Measurements from ENCODE around the gene ATP5PB. TPM values are rescaled to one million over a fixed set of nuclear protein-coding genes. Genes with fewer than 3 reads are reported as not detected.
A peak's percentile ranks its signal among the peaks of the same experiment; 100 is the strongest.

ATP5PB gene
- total RNA-seq, 1 donor, result 203 TPM

DNA sequence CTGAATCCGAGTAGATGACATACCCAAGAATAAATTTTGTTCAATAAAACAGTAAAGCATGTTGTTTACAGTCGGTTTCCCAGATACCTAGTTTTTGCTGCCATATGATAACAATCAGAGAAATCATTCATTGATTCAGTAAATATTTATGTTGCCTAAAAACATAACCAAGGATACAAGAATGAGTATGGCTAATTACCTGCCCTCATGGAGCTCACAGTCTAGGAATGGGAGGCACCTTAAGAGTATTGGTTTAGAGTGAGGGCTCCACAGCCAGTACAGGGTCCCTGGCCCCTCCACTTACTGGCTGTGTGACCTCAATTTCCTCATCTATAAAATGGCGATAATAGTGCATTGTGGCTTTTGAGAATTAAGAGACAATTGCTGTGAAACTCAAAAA lies 921 bp downstream of the ATP5PB start:
- peak overlapping the region; percentile 88 for H3K27ac ChIP-seq (ENCODE audit: low read depth, low read length)
- TF ChIP-seq, protein P1, sequence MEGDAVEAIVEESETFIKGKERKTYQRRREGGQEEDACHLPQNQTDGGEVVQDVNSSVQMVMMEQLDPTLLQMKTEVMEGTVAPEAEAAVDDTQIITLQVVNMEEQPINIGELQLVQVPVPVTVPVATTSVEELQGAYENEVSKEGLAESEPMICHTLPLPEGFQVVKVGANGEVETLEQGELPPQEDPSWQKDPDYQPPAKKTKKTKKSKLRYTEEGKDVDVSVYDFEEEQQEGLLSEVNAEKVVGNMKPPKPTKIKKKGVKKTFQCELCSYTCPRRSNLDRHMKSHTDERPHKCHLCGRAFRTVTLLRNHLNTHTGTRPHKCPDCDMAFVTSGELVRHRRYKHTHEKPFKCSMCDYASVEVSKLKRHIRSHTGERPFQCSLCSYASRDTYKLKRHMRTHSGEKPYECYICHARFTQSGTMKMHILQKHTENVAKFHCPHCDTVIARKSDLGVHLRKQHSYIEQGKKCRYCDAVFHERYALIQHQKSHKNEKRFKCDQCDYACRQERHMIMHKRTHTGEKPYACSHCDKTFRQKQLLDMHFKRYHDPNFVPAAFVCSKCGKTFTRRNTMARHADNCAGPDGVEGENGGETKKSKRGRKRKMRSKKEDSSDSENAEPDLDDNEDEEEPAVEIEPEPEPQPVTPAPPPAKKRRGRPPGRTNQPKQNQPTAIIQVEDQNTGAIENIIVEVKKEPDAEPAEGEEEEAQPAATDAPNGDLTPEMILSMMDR (IDR thresholded peaks at IDR 0.05; ENCODE audit: extremely low read depth, low read depth, low read length), result no peak
- peaks cover 17% of the 10 kb centered on the region for H3K4me1 ChIP-seq (ENCODE audit: insufficient read depth, low read length)
- peaks cover 95% of the 10 kb centered on the region for H3K79me2 ChIP-seq (ENCODE audit: insufficient read depth, low read length)
- no peaks in the 10 kb centered on the region for H3K27me3 ChIP-seq (ENCODE audit: insufficient read depth, low read length)
- no peak overlapping the region for H2AFZ ChIP-seq (ENCODE audit: low read length)
- H3K4me2 ChIP-seq (ENCODE audit: insufficient read depth, low read length), result peak overlapping the region; percentile 94
- no peak for DNase-seq (ENCODE audit: insufficient read length, low spot score, missing footprints)
- H3K4me3 ChIP-seq (ENCODE audit: insufficient read depth, low read length), result peak overlapping the region; percentile 93
- H3K9me3 ChIP-seq (ENCODE audit: low read depth, low read length), result no peaks in the 10 kb centered on the region
- peaks cover 21% of the 10 kb centered on the region for H4K20me1 ChIP-seq (ENCODE audit: insufficient read depth, low read length)
- peaks cover 27% of the 10 kb centered on the region for H3K36me3 ChIP-seq (ENCODE audit: insufficient read depth, low read length)

DNA sequence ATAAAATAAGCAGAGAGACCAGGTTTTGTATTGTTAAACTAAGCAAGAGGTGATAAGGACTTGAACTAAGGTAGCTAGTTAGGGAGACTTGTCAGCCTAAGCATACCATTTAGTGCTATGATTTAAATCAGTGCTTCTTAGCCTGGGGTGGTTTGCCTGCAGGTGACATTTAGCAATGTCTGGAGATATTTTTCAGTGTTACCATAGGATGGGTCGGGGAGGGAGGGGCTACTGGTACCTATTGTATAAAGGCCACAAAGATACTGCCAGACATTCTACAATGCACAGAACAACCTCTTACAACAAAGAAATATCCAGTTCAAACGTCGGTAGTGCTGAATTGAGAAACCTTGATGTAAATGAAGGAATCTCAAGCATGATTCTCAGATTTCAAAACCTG lies 3.3 kb downstream of the ATP5PB start:
- Histone ChIP-seq H3K27ac (ENCODE audit: low read depth, low read length) (no peak overlapping the region), H3K36me3 (ENCODE audit: insufficient read depth, low read length) (peaks cover 32% of the 10 kb centered on the region), H3K4me1 (ENCODE audit: insufficient read depth, low read length) (peaks cover 12% of the 10 kb centered on the region), H3K79me2 (ENCODE audit: insufficient read depth, low read length) (peaks cover 77% of the 10 kb centered on the region), H4K20me1 (ENCODE audit: insufficient read depth, low read length) (peaks cover 25% of the 10 kb centered on the region), H3K9me3 (ENCODE audit: low read depth, low read length) (no peaks in the 10 kb centered on the region), H3K4me2 (ENCODE audit: insufficient read depth, low read length) (no peak overlapping the region), H2AFZ (ENCODE audit: low read length) (no peak overlapping the region), H3K27me3 (ENCODE audit: insufficient read depth, low read length) (no peaks in the 10 kb centered on the region), H3K4me3 (ENCODE audit: insufficient read depth, low read length) (no peak overlapping the region)
- TF ChIP-seq, protein P1 (IDR thresholded peaks at IDR 0.05; ENCODE audit: extremely low read depth, low read depth, low read length), result no peak
- DNase-seq (ENCODE audit: insufficient read length, low spot score, missing footprints), result no peak

DNA sequence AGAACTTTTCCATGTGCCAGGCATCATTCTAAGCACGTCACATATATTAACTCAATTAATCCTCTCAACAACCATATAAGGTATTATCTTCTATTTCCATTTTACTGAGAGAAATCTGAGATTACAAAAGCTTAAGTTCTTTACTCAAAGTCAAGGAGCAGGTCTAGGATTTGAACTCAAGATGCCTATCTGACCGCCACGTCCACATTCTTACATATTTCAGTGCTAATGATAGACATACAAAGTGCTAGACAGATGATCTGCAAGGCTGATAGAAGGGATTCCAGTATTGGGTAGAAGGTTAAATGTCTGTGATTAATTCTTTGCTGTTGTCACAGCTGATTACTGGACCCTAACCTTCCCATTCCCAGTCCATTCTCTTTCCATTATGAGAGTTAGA lies 4.4 kb downstream of the ATP5PB start:
- TF ChIP-seq, protein P1 (IDR thresholded peaks at IDR 0.05; ENCODE audit: extremely low read depth, low read depth, low read length), result no peak
- no peak overlapping the region for H3K4me2 ChIP-seq (ENCODE audit: insufficient read depth, low read length)
- peaks cover 44% of the 10 kb centered on the region for H3K36me3 ChIP-seq (ENCODE audit: insufficient read depth, low read length)
- no peak for DNase-seq (ENCODE audit: insufficient read length, low spot score, missing footprints)
- no peak overlapping the region for H3K4me3 ChIP-seq (ENCODE audit: insufficient read depth, low read length)
- peaks cover 6% of the 10 kb centered on the region for H3K4me1 ChIP-seq (ENCODE audit: insufficient read depth, low read length)
- peaks cover 66% of the 10 kb centered on the region for H3K79me2 ChIP-seq (ENCODE audit: insufficient read depth, low read length)
- no peaks in the 10 kb centered on the region for H3K9me3 ChIP-seq (ENCODE audit: low read depth, low read length)
- H4K20me1 ChIP-seq (ENCODE audit: insufficient read depth, low read length), result peaks cover 25% of the 10 kb centered on the region
- no peak overlapping the region for H2AFZ ChIP-seq (ENCODE audit: low read length)
- H3K27me3 ChIP-seq (ENCODE audit: insufficient read depth, low read length), result no peaks in the 10 kb centered on the region
- no peak overlapping the region for H3K27ac ChIP-seq (ENCODE audit: low read depth, low read length)

DNA sequence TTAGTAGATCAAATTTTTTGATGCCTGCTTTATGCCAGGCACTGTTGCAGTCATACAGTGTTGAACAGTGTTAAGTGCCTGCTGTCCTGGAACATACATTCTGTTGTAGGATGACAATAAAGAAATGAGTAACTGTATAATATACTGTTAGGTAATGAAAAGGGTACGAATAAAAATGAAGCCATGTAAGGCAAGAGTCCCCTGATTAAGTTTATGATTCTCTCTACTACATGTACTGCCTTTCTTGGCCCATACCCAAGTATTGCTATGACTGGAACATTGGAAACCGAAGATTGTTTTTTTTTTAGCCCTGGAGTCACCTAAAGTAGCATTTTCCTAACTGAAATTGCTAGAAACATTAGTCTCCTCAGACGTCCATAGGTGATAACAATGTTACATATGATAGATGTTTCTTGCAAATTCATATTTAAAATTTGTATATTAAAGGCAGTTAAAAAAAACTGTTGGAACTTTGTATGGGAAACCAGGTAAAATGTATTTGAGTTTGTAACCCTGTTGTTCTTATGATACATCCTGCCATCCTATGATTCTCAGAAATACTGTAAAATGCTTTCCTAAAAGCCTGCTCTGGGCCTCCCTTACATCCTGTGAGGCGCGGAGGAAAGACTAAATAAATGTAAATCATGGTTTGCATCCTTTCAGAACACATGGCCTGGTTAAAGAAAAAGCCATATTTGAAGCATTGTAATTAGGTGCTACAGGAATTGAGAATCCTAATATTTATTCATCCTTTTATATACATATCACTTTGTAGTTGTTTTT lies 5.8 kb downstream of the ATP5PB start:
- no peak overlapping the region for H3K4me2 ChIP-seq (ENCODE audit: insufficient read depth, low read length)
- H2AFZ ChIP-seq (ENCODE audit: low read length), result no peak overlapping the region
- DNase-seq (ENCODE audit: insufficient read length, low spot score, missing footprints), result no peak
- H3K27ac ChIP-seq (ENCODE audit: low read depth, low read length), result no peak overlapping the region
- H4K20me1 ChIP-seq (ENCODE audit: insufficient read depth, low read length), result peaks cover 25% of the 10 kb centered on the region
- H3K4me3 ChIP-seq (ENCODE audit: insufficient read depth, low read length), result no peak overlapping the region
- no peaks in the 10 kb centered on the region for H3K27me3 ChIP-seq (ENCODE audit: insufficient read depth, low read length)
- TF ChIP-seq, protein P1 (IDR thresholded peaks at IDR 0.05; ENCODE audit: extremely low read depth, low read depth, low read length), result no peak
- H3K4me1 ChIP-seq (ENCODE audit: insufficient read depth, low read length), result peaks cover 4% of the 10 kb centered on the region
- peaks cover 56% of the 10 kb centered on the region for H3K36me3 ChIP-seq (ENCODE audit: insufficient read depth, low read length)
- peaks cover 54% of the 10 kb centered on the region for H3K79me2 ChIP-seq (ENCODE audit: insufficient read depth, low read length)
- H3K9me3 ChIP-seq (ENCODE audit: low read depth, low read length), result no peaks in the 10 kb centered on the region
